GM19238 (cell line): ENCODE measurements around the gene HMGCS1.
"Not testable (repeated sequence)": the region's sequence is repeated elsewhere in the genome, so short reads cannot be mapped to it uniquely, and the experiment has no call there.

Experiments used
- DNase-seq: peaks from one replicate; pipeline ENCODE4 v3.0.0; 2011; ENCODE audit warnings: low spot score; ENCODE audit not compliant: insufficient read length

HMGCS1 gene

DNA sequence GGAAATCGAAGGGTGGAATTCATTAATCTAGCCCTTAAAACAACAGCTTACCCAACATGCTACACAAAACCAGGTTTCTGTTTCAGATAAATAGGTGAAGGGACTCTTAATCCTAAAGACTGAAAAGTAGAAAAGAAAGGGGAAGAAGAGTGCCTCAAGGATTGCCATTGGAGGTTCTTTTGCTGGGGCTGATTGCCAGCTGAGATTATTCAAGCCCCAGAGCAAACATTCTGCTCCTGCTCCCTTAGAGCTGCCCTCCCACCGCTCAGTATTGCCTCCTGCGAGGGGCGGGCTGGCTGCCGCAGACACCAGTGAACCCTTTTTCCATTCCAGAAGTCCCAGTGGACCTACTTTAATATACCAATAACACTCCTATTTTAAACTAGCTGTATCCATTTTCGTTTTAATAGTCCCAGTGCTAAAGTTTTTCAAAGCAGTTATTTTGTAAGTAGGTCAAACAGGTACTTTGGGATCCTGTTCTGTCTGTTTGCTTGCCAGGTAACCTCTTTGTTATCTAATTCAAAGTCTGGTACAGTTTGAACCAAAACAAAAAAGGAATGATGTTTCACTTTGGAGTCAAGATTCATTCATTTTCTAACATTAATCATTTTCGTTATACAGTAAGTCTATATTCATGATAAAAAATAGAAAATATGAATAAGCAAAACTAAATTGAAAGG, 38.6 kb downstream of the HMGCS1 start:
- no peak for DNase-seq

DNA sequence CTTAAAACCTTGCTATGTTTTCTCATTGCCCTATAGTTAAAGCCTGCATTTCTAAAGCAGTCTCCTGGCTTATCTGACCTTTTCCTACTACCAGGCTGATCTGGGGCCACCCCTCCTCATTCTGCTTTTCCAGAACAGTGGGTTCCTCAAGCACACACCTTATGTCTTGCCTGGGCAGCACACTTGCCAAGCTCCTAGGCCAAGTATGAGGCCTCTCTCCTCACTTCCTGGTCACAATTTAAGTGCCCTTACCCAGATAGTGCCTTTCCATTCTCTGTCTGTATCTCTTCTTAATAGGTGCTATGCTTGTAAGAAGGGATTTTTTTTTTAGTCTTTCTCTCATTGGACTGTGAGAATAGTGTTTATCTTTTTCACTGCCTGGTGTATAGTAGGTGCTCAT, 39.7 kb downstream of the HMGCS1 start:
- no peak for DNase-seq

DNA sequence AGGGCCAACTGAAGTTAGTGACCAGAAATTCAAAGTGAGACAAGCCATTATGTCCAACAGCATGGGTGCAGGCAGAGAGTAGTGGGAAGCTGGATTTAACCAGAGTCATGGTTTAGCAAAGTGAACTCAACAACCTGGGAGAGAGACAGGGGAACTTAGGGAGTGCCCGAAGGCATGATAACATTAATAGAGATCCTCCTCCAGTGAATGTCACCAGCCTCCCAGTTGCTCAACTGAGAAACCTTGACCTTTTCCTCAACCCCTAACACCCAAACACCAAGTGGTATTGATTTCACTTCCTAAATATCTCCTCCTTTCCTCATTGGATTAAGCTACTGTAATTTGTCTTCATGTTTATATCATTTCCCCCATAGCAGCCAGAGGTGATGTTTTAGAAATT, 42.6 kb downstream of the HMGCS1 start:
- no peak for DNase-seq

DNA sequence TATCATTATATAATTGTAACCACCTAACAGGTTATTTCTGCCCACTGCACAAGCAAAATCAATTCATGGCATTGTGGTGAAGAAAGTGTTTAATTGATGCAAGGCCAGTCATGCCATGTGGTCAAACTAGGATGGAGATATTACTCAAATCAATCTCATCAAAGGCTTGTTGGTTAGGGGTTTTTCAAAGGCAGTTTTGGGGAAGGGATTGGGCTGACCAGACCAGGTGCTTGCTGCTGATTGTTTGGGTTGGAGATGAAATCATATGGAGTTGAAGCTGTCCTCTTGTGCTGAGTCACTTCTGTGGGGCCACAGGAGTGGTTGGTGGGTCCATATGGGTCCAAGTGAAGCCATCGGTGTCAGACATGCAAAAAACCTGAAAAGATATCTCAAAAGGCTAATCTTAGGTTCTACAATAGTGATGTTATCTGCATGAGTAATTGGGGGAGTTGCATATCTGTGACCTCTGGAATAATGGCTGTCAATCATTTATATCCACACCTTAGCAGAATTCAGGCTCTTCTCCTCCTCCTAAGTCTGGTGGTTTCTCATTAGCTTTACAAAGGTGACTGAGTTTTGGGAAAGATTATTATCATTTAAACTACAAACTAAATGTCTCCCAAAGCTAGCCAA, 44.9 kb downstream of the HMGCS1 start:
- no peak for DNase-seq

DNA sequence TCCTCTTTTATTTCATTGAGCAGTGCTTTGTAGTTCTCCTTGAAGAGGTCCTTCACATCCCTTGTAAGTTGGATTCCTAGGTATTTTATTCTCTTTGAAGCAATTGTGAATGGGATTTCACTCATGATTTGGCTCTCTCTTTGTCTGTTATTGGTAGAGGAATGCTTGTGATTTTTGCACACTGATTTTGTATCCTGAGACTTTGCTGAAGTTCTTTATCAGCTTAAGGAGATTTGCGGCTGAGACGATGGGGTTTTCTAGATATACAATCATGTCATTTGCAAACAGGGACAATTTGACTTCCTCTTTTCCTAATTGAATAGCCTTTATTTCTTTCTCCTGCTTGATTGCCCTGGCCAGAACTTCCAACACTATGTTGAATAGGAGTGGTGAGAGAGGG, 50.9 kb downstream of the HMGCS1 start:
- not testable (repeated sequence) for DNase-seq

DNA sequence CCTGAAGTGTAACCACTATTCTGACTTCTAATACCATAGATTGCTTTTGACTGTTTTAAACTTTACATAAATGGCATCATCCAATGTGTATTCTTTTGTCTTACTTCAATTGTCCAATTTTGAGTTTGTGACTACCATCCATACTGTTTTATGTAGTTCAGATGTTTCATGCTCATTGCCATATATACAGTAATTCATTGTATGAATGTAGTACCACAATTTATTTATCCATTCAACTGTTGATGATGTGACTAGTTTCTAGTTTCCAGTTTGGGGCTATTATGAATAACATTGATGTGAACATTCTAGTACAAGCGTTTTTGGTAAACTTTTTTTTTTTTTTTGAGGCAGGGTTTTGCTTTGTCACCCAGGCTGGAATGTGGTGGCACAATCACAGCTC, 55.1 kb downstream of the HMGCS1 start:
- DNase-seq = no peak

DNA sequence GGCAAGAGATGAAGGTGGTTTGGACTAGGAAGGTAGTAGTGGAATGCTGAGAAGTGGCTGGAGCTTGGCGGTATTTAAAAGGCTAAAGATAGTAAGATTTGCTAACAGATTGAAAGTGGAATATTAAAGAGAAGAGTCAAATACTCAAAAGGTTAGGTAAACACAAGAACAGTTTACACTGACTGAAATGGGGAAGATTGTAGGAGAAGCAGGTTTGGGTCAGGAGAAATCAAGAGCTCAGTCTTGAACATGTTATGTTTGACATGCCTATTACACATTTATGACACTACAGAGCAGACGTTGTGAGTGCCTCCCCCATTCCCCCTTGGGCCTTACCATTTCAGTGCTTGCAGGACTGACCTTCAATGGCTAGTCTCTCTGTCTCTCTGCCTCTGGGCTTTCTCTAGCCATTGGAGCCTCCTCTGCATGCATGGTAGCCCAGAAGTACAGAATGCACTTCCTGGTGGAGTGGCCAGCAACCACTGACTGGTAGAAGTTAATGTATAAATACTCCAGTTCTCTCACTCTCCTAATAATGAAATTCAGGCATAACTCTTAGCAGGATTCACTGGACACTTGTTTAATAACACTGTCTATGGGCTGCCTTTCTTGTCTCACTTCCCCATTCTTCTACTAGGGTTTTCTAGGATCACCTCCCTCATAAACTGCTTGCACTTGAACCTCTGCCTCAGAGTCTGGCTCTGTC, 56.8 kb downstream of the HMGCS1 start:
- DNase-seq = no peak

DNA sequence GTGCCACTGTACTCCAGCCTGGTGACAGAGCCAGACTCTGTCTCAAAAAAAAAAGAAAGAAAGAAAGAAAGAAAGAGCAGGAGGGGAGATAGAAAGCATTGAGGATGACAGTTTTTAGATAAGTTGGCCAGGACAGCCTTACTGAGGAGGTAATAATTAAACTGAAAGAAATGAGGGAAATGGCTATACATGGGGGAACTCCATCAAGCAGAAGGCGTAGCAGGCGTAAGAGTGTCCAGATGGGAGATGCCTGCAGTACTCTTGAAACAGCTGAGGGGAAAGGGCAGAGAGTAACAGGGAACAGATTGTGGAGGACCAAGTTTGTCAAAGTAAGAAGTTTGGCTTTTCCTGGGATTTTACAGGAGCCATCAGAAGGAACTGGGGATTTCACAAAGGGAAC, 57.5 kb downstream of the HMGCS1 start:
- no peak for DNase-seq

DNA sequence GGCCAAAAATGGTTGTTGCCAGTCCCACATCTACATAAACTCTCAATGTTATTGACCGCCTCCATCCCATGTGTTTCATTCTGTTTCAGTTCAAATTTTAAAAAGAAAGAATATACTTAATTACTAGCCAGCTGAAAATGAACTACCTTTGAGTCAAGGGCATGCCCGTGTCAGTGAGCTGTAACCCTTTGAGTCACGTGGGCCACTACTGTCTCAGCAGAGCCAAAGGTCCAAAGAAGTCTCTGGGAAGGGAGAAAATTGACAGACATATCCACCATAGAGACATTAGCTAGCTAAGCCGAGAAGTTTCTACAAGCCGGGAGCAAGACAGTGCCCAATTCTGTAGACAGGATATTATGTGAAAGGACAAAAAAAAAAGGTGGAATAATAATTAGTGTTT, 61.5 kb downstream of the HMGCS1 start:
- no peak for DNase-seq

DNA sequence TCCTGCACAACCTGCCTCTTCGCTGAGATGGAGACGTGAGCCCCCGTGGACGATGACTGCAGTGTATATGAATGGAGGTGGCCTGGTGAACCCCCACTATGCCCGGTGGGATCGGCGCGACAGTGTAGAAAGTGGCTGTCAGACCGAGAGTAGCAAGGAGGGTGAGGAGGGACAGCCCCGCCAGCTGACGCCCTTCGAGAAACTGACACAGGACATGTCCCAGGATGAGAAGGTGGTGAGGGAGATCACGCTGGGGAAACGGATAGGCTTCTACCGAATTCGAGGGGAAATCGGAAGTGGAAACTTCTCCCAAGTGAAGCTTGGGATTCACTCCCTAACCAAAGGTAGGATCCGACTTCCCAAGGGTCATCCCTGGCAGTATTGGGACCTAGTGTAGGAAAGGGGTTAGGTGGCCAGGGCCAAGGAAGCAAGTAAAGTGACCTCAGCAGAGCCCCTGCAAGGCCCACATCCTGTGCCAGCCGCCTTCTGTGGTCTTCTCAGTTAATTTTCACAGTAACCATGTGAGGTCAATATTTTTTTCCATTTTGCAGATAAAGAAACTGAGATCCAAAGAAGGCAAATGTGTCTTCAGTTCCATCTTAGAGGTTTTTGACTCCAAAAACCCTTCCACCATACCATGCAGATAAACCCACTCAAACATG, 67.4 kb downstream of the HMGCS1 start:
- DNase-seq = no peak

DNA sequence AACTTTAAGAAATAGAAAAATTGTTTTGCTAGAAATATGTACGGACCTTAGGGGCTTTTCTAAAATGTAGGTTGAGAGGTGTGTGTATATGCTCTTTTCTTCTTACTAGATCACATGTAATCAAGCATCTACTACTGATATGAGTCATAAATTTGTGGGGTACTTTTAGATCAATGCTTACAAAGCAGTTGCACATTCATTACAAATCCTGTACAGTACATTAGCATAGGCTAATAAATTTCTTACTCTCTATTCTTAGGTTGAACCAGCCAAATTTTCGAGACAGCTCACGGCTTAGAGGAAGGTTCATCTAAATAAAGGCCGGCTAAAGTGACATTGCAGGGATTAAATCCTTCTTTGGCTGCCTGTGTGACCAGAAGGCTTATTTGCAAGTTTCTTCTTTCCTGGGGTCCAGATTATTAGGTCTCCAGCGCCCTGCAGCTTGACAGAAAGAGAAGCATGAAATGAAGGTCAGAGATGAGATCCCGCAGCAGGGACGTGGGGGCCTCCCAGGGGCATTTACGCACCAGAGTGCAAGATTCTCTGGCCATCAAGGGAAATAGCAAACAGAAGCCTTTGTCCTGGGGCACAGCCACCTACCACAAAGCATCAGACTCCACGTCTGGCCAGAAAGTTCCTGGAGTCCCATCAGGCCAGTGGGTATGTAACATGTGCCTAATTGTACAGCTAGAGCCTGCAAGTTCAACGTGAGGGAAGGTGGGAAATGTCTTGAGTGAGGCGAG, 68.2 kb downstream of the HMGCS1 start:
- DNase-seq = no peak

DNA sequence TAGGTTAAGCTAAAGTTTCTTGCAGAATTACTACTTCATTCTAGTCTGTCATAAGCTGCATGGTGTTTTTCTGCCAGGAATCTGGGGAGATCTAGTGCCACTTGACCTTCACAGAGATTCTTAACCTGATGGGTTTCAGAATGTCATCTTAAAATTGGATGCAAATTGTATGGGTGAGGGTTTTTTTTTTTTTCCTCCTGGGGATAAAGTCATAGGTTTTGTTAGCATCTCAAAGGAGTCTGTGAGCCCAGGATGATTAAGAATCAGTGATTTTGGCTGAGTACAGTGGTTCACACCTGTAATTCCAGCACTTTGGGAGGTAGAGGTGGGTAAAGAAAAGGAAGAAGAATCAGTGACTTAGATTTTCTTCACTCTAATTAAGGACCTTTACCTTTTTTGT, 69.9 kb downstream of the HMGCS1 start:
- no peak for DNase-seq

DNA sequence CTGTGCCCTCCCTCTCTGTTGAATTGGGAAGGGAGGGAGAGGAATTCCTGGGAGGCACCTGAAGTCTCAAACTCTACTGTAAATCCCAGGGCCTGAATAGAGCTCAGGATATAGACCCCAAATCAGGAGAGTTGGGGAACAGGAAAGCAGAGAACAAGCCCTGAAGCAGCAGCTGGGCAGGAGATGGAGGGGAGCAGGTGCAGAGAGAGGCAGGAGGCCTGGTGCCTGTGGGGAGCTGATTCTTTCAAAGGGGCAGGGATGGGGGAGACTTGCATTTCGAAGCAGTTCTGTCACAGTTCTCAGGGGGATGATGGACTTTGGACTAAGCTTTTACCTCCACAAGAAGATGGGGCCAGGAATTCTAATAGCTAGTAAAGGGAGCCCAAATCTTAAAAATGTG, 71.0 kb downstream of the HMGCS1 start:
- no peak for DNase-seq
